GM18951 (cell line): Measurements from ENCODE around the gene EEIG1.
A peak's percentile ranks its signal among the peaks of the same experiment; 100 is the strongest.

Experiments used
- POLR2A ChIP-seq: IDR thresholded peaks from 4 replicates; pipeline ENCODE4 v1.6.1; 2011; ENCODE audit warnings: mild to moderate bottlenecking; ENCODE audit not compliant: insufficient read length, insufficient read depth; ENCODE audit errors: extremely low read depth
- in situ Hi-C: fragments of 300-500 bp; cut with MboI; formaldehyde crosslinking; loops from one replicate; pipeline ENCODE4 v1.12.0; 2022; ENCODE audit warnings: low sequenced_read_pairs, mixed read lengths, inconsistent platforms; ENCODE audit not compliant: unreplicated experiment

EEIG1 gene

GRCh38 chr9:127943011-127943662 is 37.7 kb downstream of the EEIG1 start:
- in situ Hi-C loops, result no loop called here
- no peak for TF ChIP-seq POLR2A

- in situ Hi-C loops, result no loop called here
- no peak for TF ChIP-seq POLR2A
Observed at GRCh38 chr9:127942216-127943010, 38.4 kb downstream of the EEIG1 start.

- in situ Hi-C loops, result no loop called here
- no peak for TF ChIP-seq POLR2A
Observed at GRCh38 chr9:127941961-127942215, 38.9 kb downstream of the EEIG1 start.

- TF ChIP-seq POLR2A, result no peak
- in situ Hi-C loops, result no loop called here
Observed at GRCh38 chr9:127941062-127941960, 39.5 kb downstream of the EEIG1 start.

GRCh38 chr9:127940593-127940992 is 40.2 kb downstream of the EEIG1 start:
- in situ Hi-C loops, result no loop called here
- no peak for TF ChIP-seq POLR2A

- in situ Hi-C loops, result no loop called here
- no peak for TF ChIP-seq POLR2A
Observed at GRCh38 chr9:127938298-127938690, 42.5 kb downstream of the EEIG1 start.

GRCh38 chr9:127937388-127938297 is 43.1 kb downstream of the EEIG1 start, which contains the start of gene DPM2:
TSS of gene DPM2 (minus strand) at chr9:127937854. CDS start at chr9:127937820, 34 bp downstream.
- peak; percentile 86 for TF ChIP-seq POLR2A
- in situ Hi-C loops, result no loop called here

GRCh38 chr9:127937056-127937387 is 43.8 kb downstream of the EEIG1 start:
- TF ChIP-seq POLR2A, result no peak
- in situ Hi-C loops, result no loop called here

GRCh38 chr9:127936347-127936852 is 44.4 kb downstream of the EEIG1 start:
- TF ChIP-seq POLR2A, result no peak
- in situ Hi-C loops, result no loop called here

- in situ Hi-C loops, result no loop called here
- no peak for TF ChIP-seq POLR2A
Observed at GRCh38 chr9:127935765-127936221, 45.0 kb downstream of the EEIG1 start.

- no peak for TF ChIP-seq POLR2A
- in situ Hi-C loops, result no loop called here
Observed at GRCh38 chr9:127934986-127935385, 45.8 kb downstream of the EEIG1 start.

GRCh38 chr9:127934248-127934647 is 46.5 kb downstream of the EEIG1 start:
- TF ChIP-seq POLR2A, result no peak
- in situ Hi-C loops, result no loop called here
